Jurkat, Clone E6-1 (cell line): ENCODE measurements around the gene CEP350.

ENCODE experiments used
- DNase-seq: peaks from one replicate; pipeline ENCODE4 v3.0.0-alpha.2; 2011; ENCODE audit warnings: low read depth, low spot score
- H3K4me3 ChIP-seq: 2 replicates; pipeline ENCODE4 v1.5.1; 2011; ENCODE audit warnings: mild to moderate bottlenecking, low read length, control low read depth, moderate library complexity

Gene CEP350

GRCh38 chr1:180144659-180145357, 190.2 kb downstream of the CEP350 start:
- H3K4me3 ChIP-seq = no peak overlapping the region

DNA sequence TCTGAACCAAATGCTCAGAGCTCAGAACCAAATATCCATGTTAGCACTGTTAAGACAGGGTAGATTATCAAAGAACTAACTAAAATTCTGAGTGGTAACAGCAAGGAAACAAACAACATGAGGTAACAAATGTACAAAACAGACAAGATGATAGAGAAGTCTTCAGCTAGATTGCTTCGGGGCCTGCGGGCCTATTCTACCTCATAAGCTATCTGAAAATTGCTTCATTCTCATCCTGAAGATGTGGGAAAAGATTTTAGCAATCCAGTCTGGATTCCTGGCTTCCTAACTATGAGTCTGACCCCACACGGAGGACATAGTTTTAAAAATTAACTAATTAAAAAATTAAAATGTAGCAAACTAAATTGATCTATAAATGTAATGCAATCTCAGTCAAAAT, 190.8 kb downstream of the CEP350 start:
- DNase-seq = no peak
- no peak overlapping the region for H3K4me3 ChIP-seq

More at GRCh38 chr1:180144659-180145357, 190.2 kb downstream of the CEP350 start:
- no peak for DNase-seq

DNA sequence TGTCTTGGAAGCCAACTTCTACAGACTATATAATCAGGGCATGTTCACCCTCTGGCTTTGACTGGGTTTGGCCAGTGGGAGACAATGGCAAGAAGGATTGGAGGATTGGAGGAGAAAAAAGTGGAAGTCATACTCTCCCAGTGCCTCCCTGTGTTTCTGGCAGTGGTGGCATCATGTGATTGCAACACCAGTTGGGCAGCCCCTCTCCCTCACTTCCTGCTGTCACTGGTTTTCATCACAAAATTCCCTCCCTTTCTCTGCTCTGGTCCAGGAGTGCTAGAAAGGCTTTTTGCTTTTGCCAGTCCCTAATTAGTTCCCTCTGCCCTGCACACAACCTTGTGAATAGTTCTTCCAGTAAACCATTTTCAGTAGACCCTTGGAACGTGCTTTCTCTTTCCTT, 196.4 kb downstream of the CEP350 start:
- no peak for DNase-seq
- H3K4me3 ChIP-seq = no peak overlapping the region

DNA sequence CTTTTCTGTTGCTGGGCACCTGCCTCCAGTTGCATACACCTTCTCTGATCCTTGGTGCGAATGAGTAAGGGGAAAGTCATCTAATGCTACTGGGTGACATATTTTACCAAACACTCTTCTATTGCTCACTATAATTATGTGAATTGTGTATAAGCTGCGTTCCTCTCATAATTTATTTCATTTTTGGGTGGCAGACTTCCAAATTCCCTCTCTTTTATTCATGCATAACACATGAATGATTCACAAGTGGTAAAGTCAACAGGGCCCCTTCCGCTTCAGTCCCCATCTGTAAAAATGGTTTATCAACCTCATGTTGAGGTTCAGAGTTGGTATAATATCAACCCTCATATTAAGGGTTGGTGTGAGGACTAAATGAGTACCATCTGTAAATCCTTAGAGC, 196.9 kb downstream of the CEP350 start:
- no peak overlapping the region for H3K4me3 ChIP-seq
- no peak for DNase-seq

DNA sequence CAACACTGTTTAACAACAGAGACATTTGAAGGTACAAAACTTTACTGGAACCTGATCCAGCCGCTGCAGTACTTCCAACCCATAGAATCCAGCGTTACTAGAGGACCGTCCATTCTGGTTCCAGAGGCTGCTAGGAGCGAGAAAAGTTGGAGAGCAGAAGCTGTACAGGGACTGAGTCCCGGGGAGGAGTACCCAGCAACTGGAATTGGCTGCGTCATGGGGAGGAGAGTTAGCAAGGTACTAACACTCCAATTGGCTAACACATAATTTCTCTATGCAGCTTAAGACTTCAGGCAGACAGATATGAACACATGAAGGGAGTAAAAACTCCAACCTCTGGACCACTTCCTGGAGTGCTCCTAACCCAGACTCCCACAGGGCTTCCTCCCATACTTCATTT, 198.0 kb downstream of the CEP350 start:
- H3K4me3 ChIP-seq = no peak overlapping the region

GRCh38 chr1:180153032-180153431, 198.4 kb downstream of the CEP350 start:
- no peak for DNase-seq
- no peak overlapping the region for H3K4me3 ChIP-seq

More for the DNA sequence above, 198.0 kb downstream of the CEP350 start:
- DNase-seq = peak; percentile 38

GRCh38 chr1:180154003-180154324, 199.4 kb downstream of the CEP350 start:
- H3K4me3 ChIP-seq = peak overlapping the region; percentile 86
- DNase-seq = no peak

- peak within 1 kb of the TSS; percentile 86 for H3K4me3 ChIP-seq
- DNase-seq = peak; percentile 83
Measured at GRCh38 chr1:180154325-180155181, 199.9 kb downstream of the CEP350 start, which contains the start of gene QSOX1. Gene QSOX1 (plus strand): TSS chr1:180154869. CDS start chr1:180154908, 39 bp downstream.

DNA sequence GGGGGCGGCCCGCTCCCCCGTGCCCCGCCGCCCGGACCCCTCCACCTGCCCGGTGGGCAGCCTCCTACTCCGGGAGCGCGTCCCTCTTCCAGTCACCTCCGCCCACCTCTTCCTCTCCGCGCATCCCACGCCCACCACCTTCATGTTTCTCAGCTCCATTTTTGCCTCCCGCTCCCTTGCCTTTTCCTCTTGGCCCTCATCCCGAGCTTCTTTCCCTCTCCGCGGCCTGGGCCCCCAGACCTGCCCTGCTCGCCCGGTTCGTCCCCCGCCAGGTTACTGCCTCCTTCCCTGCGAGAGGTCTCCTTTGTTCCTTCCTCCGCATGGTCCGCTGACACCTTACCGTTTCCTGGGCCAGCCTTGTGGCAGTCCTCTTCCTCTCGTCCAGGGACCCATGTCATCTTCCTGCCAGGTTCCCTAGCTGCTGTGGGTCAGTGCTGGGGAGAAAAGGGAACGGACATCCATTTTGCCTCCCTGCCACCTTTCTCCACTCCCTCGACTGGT, 200.6 kb downstream of the CEP350 start:
- DNase-seq = no peak
- peak overlapping the region; percentile 77 for H3K4me3 ChIP-seq

- no peak overlapping the region for H3K4me3 ChIP-seq
- no peak for DNase-seq
Measured at GRCh38 chr1:180156201-180156600, 201.6 kb downstream of the CEP350 start.

GRCh38 chr1:180156631-180157091, 202.1 kb downstream of the CEP350 start:
- DNase-seq = no peak
- no peak overlapping the region for H3K4me3 ChIP-seq

GRCh38 chr1:180157108-180157507, 202.5 kb downstream of the CEP350 start:
- no peak overlapping the region for H3K4me3 ChIP-seq
- DNase-seq = no peak

- H3K4me3 ChIP-seq = no peak overlapping the region
- DNase-seq = no peak
Measured at GRCh38 chr1:180157576-180158057, 203.0 kb downstream of the CEP350 start.

GRCh38 chr1:180158149-180159147, 203.8 kb downstream of the CEP350 start:
- DNase-seq = no peak

DNA sequence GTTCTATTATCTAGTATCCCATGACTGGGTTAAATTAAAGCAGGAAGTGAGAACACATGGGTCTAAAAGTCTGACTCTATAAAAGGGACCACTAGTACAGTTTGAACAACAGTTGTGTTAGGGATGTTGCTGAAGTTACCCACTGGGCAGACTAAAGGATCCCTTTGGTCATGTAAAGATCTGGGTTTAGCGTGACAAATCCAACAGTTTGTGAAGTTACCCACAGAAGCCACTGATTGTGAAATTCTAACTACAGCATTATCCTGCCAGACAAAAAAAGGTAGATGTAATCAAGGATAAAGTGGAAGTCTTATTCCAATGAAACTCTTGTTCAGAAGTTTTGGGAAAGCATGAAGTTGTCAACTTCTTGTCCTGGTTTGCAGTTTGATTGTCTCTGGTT, 205.7 kb downstream of the CEP350 start:
- no peak for DNase-seq
- no peak overlapping the region for H3K4me3 ChIP-seq

More at GRCh38 chr1:180158149-180159147, 203.8 kb downstream of the CEP350 start:
- no peak overlapping the region for H3K4me3 ChIP-seq

- no peak for DNase-seq
- no peak overlapping the region for H3K4me3 ChIP-seq
Measured at GRCh38 chr1:180163041-180163440, 208.4 kb downstream of the CEP350 start.
